ENCODE results near the gene FGF9. TPM values are rescaled to one million over a fixed set of nuclear protein-coding genes. Genes with fewer than 3 reads are reported as not detected.

Gene FGF9
- total and polyA plus RNA-seq, 8 donors, result 0.14 to 2.2 (median 0.27) TPM; not detected in 2

DNA sequence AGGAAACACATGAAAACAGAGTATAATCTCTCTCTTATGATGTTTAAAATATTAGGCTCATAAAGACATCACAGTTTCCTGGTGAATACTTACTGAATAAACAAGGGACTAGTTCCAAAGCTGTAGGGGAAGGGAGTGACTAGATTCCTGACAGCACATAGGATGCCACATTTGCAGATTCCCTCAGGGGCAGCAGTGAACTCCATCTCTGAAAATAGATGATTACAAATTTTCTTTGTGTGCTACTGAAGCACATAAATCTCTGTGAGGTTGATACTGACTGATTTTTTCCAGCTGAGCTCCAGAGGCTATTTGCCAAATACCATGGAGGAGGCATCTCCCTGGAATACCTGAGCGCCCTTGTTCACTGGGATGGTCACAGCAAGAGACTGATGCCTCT, 77.3 kb downstream of the FGF9 start:
- intact Hi-C loops (cut with DNase I; ENCODE audit: low total_unique reads), result no loop called here
- no peak overlapping the region for H3K4me3 ChIP-seq
- H3K27me3 ChIP-seq, result no peaks in the 10 kb centered on the region
- H3K36me3 ChIP-seq, result no peaks in the 10 kb centered on the region
- peaks cover 0 to 8% (median 3%) of the 10 kb centered on the region in 4 donors for H3K4me1 ChIP-seq
- WGBS, 5 donors, result 75 to 100% (median 95%) methylated on average over 1 of the region's 1 CpG
- peaks cover 0 to 7% (median 2%) of the 10 kb centered on the region in 4 donors for H3K9me3 ChIP-seq
- TF ChIP-seq POLR2A (IDR thresholded peaks at IDR 0.05), result no peak
- no peak for TF ChIP-seq POLR2AphosphoS5 (IDR thresholded peaks at IDR 0.05)
- TF ChIP-seq, protein P1, sequence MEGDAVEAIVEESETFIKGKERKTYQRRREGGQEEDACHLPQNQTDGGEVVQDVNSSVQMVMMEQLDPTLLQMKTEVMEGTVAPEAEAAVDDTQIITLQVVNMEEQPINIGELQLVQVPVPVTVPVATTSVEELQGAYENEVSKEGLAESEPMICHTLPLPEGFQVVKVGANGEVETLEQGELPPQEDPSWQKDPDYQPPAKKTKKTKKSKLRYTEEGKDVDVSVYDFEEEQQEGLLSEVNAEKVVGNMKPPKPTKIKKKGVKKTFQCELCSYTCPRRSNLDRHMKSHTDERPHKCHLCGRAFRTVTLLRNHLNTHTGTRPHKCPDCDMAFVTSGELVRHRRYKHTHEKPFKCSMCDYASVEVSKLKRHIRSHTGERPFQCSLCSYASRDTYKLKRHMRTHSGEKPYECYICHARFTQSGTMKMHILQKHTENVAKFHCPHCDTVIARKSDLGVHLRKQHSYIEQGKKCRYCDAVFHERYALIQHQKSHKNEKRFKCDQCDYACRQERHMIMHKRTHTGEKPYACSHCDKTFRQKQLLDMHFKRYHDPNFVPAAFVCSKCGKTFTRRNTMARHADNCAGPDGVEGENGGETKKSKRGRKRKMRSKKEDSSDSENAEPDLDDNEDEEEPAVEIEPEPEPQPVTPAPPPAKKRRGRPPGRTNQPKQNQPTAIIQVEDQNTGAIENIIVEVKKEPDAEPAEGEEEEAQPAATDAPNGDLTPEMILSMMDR (IDR thresholded peaks at IDR 0.05), result no peak
- TF ChIP-seq EP300 (IDR thresholded peaks at IDR 0.05), result no peak
- no peak overlapping the region for H3K27ac ChIP-seq
- DNase-seq, result no peak

DNA sequence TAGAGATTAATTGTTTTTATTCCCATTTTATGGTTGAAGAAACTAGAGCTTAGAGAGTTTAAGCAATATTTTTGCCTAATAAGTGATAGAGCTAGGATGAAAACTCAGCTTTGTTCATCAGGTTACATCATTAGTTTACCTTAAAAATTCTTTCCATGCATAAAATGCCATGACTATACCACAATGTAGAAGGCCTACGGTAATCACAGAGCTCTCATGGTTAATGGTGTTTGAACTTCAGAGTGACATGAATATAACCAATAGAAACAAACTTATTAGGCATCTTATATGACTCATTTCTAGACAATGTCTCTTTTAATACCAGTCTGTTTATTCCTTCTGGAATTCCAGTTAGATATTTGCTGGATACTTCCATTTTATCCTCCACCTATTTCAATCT, 78.5 kb downstream of the FGF9 start:
- DNase-seq, result no peak
- H3K27me3 ChIP-seq, result no peaks in the 10 kb centered on the region
- WGBS, 5 donors, result 45 to 78% (median 64%) methylated on average over 1 of the region's 1 CpG
- TF ChIP-seq, protein P1 (IDR thresholded peaks at IDR 0.05), result no peak
- no peak for TF ChIP-seq EP300 (IDR thresholded peaks at IDR 0.05)
- TF ChIP-seq POLR2AphosphoS5 (IDR thresholded peaks at IDR 0.05), result no peak
- no peak for TF ChIP-seq POLR2A (IDR thresholded peaks at IDR 0.05)
- H3K9me3 ChIP-seq, result peaks cover 0 to 7% (median 2%) of the 10 kb centered on the region in 4 donors
- no peak overlapping the region for H3K4me3 ChIP-seq
- H3K4me1 ChIP-seq, result peaks cover 0 to 10% (median 5%) of the 10 kb centered on the region in 4 donors
- no peak overlapping the region for H3K27ac ChIP-seq
- intact Hi-C loops (cut with DNase I; ENCODE audit: low total_unique reads), result no loop called here
- H3K36me3 ChIP-seq, result no peaks in the 10 kb centered on the region

DNA sequence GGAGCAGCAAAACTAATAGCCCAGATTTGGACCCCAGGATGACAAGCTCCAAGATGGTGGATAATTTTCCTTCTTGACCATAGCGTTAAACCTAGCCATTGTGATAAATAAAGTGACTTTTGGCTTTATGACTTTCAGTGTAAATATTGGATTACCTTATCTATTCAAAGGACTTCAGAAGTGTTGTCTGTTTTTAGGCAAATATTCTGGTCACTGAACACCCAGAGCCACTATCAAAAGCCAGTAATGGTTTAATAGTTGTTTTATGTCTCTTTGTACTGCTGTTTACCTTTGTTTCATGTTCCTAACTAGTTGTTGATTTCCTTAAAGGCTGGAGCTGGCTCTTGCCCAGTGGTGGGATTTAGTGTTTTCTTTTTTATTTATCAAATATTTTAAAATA, 81.6 kb downstream of the FGF9 start:
- Histone ChIP-seq H3K9me3 (peaks cover 0 to 7% (median 2%) of the 10 kb centered on the region in 4 donors), H3K36me3 (no peaks in the 10 kb centered on the region), H3K4me1 (peaks cover 0 to 10% (median 8%) of the 10 kb centered on the region in 4 donors), H3K27me3 (no peaks in the 10 kb centered on the region), H3K4me3 (no peak overlapping the region), H3K27ac (peak overlapping the region in 1 of 5 donors; percentile 22)
- TF ChIP-seq, protein P1 (IDR thresholded peaks at IDR 0.05), result no peak
- TF ChIP-seq EP300 (IDR thresholded peaks at IDR 0.05), result no peak
- TF ChIP-seq POLR2A (IDR thresholded peaks at IDR 0.05), result no peak
- no peak for TF ChIP-seq POLR2AphosphoS5 (IDR thresholded peaks at IDR 0.05)
- 30 to 68% (median 34%) methylated on average over 1 of the region's 1 CpG for whole genome bisulfite sequencing, 5 donors
- intact Hi-C loops (cut with DNase I; ENCODE audit: low total_unique reads), result no loop called here
- no peak for DNase-seq

DNA sequence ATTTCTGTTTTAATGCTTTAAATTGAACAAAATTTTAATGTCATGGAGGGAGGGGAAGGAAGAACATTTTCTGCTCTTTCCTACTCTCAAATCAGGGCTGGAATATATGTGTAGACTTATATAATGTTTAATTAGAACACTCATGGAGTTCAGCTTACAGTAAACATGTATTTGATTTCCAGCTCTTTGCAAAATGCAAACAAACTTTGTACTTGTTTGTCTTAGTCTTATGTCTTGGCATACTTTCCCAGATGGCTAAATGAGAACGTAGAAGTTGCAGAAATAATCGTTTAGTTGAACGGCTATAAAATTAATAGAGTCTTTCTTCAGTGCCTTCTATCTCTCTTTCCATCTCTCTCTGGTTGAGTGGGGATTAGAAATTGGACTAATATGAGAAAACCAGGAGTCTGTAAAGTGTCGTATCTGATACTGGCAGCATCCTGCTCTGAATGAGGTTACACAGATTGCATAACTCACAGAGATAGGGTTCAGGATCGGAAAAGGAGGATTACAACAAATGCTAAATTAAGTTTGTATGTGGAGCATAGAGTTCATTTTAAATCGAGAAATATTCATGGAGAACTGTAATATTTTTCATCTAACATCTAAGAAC, 82.3 kb downstream of the FGF9 start:
- Histone ChIP-seq H3K9me3 (peaks cover 0 to 7% (median 2%) of the 10 kb centered on the region in 4 donors), H3K27ac (peak overlapping the region in 1 of 5 donors; percentile 22), H3K27me3 (no peaks in the 10 kb centered on the region), H3K4me1 (peaks cover 0 to 11% (median 8%) of the 10 kb centered on the region in 4 donors), H3K4me3 (no peak overlapping the region), H3K36me3 (no peaks in the 10 kb centered on the region)
- no peak for DNase-seq
- no peak for TF ChIP-seq POLR2A (IDR thresholded peaks at IDR 0.05)
- TF ChIP-seq, protein P1 (IDR thresholded peaks at IDR 0.05), result no peak
- intact Hi-C loops (cut with DNase I; ENCODE audit: low total_unique reads), result no loop called here
- 25 to 42% (median 34%) methylated on average over 6 of the region's 6 CpGs for WGBS, 5 donors

Other genes with a start within 250 kb of the FGF9 start
- gene ZDHHC20, start 211.8 kb upstream of the FGF9 start, total RNA-seq, result 100 to 1,000 TPM in 1 of 5 donors, 10 to 100 TPM in 4; 13.9 to 329 (median 55.4) TPM
- gene ZDHHC20, start 211.8 kb upstream of the FGF9 start, polyA plus RNA-seq, result 10 to 100 TPM; 15.5 to 24.6 (median 16.4) TPM
- gene MICU2, start 66.9 kb upstream of the FGF9 start, total RNA-seq, result 100 to 1,000 TPM in 2 of 5 donors, 10 to 100 TPM in 3; 20.9 to 110 (median 62.1) TPM
- 10 to 100 TPM; 28.3 to 46.4 (median 30.1) TPM for gene MICU2, start 66.9 kb upstream of the FGF9 start, polyA plus RNA-seq

Data from stomach (tissue), 9 donors.